Measurements from ENCODE around the gene METTL13.

METTL13 gene

DNA sequence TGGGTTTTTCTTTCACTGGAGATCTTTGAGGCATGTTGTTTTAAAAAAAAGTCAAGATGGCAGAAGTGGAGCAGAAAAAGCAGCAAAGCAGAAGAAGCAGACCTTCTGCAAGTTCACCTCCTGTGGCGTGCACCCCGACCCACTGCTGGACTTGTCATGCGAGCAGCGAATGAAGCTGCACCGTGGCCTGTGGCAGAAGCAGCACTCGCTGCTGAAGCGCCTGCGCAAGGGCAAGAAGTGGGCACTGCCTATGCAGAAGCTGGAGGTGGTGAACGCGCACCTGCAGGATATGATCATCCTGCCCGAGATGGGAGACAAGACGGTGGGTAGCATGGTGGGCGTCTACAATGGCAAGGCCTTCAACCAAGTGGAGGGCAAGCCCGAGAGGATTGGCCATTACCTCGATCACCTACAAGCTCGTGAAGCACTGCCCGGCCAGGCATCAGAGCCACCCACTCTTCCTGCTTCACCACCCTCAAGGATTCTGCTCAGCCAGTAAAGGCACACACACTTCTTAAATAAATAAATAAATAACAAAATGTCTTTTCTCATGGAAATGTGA is 22.1 kb downstream of the METTL13 start:
- DNase-seq: no peak

DNA sequence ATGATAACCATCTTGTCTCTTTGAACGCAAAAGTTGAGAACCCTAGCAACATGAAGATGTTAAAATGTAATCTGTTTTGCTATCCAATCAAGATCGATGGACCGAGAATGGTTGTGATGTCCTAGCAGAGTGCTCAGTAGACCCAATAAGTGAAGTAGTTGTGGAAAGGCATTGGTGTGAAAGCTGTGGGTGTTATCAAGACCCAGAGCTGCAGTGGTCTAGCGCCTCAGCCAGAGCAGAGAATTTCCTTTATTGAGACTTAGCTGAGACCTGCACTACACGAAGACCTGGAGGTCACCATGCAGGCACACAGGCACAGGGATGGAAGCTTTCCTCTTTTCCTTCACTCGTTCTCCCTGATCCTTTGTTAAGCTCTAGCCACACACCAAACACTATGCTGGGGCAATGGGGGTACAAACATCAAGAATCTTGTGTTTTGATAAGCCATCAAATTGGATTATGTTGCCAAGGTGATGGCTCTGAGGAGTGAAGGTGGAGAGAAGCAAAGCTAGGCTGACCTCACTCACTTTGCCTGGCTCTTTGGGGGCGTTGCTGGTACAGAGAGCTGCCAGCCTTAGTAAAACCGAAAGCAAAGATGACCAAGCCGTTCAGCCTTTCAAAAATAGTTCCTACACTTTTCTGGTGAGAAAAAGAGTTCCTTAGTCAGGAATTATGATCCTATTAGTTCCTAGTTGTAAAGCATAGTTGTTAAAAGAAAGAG is 24.1 kb downstream of the METTL13 start:
- DNase-seq: no peak

DNA sequence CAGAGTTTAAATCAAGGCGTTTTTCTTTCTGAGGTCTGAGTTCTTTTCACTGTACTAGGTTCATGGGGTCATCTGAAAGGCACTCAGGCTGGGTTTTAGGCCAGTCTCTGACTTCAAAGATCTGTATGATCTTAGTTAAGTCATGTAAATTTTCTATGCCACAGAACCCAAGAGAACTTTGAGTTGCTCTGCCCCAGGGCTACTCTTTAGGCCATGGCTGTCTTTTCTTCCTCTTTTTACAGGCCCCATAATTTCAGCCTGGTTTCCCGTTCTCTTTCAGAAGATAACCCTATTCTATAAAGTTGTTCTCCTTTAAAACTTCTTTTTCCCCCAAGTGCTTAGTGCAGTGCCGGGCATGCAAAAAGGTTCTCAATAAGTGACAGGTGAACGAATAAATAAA is 26.1 kb downstream of the METTL13 start:
- no peak for DNase-seq

DNA sequence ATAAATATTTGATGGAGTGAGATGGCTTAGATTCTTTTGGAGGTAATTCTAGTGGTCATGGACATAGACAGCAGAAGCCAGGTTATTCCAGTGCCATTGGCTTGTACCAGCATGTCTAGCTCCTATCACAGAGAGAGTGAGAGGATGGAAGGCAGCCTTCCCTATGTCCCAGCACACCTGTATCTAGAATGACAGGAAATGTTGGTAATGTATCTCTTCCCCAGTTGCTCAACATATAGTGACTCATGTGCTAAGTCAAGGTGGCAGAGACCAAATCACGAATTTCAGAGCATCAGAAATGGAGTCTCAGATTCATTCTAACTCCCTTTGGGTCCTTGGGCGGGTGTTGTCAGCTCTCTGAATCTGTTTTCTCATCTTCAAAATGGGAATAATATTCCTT is 28.4 kb downstream of the METTL13 start:
- DNase-seq: no peak

DNA sequence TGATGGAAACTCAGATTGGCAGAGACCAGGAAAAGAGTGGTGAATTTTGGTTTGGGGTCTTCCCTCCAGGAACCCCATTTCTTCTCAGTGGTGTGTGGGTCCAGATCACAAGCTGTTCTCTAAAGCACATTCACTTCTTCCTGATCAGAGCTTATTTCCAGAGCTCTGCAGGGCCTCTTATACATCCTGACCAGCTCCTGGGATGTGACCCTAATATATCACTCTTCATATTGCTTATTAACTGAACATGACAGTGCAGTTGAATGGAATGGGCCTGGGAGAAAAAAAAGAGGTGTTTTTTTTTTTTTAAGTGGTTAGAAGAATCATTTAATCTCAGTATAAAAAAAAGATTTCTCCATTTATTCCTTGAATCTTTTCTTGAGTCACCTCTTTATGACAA is 30.2 kb downstream of the METTL13 start:
- DNase-seq: no peak

DNA sequence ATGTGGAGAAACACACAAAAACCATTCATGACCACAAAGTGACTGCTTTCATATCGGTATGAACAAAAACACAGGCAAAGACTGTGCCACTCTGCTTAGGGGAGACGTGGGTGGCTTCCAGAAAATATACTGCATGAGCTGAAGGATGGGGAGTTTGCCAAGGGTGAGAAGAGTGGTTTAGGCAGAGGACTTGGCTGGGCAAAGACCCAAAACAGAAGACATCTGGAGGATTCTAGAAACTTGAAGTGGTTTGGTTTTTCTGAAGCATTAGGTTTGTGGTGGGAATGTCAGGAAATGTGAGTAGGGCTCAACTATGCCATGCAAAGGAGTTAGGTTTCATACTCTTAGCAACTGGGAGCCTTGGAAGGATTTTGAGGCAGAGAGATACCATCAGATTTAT is 33.2 kb downstream of the METTL13 start:
- DNase-seq: no peak

DNA sequence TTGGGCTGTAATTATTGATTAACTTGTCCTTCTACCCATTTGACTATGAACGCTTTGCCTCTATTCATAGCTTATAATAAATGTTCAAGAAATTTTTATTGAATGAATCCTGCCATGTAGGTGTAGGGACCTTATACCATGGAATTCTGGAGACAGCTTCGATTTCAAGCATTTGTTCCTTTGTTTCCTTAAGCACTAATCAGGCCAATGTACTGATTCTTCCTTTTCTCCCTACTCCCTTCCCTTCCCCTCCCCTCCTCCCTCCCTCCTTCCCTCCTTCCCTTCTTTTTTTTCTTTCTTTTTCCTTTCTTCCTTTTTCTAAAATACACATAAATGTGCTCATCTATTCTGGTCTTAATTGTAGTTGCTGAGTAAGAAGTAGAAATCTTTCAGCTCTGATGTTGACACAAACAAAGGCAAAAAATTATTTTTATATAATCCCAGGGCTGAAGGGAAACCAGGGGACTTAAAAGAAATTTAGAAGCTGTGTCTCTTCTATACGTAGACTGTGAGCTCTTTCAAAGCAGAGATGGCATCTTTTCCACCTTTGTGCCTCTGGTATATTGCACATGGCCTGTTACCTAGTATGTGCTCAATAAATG is 34.9 kb downstream of the METTL13 start:
- DNase-seq: no peak

DNA sequence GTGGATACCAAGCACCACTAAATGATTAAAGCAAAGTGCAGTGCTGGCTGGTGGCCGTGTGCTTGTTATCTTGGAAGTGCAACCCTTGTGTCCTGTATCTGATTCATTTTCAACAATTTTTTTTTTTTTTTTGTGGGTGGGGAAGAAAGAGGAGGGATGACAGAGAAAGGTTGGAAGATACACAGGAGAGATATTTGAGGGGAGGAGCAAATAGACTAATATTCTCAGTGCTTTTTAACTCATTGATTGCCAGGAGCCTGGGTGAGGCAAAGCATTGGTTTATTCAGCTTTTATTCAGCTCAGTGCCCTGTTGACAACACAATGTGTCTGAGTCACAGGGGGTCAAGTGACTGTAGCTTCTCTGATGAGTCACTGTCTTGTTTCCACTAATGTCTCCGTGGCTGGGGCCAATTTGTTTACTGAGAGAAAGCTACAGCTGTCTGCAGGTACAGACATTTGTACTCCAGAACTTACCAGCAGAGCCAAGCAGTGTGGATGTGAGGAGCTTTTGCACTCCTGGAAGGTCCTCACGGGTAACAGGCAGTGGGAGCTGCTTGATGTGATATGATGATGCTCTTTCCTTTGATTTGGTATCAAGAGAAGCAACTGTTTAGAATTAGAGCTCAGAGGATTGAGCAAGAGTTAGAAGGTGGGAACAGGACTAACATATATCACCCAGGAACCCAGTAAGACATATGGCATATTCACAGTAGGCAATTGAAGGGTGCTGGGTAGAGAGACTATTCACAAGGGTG is 36.2 kb downstream of the METTL13 start:
- DNase-seq: no peak

DNA sequence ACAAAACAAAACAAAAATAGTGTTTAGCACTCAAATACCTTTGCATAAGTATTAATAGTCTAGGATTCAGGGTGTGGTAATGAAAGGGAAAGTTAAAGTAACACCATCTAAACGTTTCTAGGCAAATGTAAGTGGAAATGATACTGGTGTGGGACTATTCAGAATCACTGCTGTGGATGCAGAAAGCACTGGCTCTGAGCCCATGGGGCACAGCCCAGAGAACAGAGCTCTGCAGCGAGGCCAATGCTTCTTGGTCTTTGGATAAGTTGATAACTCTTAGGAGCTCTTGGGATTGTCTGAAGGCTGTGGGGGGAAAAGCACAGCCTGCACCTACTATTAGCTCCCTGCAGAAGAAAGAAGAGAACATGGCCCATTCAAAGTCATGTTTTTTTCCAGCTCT is 38.5 kb downstream of the METTL13 start:
- no peak for DNase-seq

DNA sequence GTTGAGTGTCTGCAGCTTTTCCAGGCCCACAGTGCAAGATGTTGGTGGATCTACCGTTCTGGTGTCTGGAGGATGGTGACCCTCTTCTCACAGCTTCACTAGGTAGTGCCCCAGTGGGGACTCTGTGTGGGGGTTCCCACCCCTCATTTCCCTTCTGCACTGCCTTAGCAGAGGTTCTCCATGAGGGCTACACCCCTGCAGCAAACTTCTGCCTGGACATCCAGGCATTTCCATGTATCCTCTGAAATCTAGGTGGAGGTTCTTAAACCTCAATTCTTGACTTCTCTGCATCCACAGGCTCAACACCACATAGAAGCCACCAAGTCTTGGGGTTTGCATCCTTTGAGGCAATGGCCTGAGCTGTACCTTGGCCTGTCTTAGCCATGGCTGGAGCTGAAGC is 45.5 kb downstream of the METTL13 start:
- no peak for DNase-seq

DNA sequence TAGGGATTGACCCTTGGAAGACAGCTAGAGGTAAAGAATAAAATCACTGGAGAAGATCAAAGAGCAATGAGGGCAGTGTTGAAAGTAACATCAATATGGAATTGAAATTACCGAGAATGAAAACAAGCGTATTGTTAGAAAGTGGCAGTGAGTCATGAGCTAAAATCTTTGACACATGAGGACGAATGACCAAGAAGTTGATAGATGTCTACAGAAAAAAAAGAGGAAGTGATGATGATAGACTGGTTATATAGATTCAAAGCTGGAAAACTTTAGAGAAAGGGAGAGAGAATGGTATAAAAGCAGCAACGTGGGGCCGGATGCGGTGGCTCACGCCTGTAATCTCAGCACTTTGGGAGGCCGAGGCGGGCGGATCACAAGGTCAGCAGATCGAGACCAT is 47.3 kb downstream of the METTL13 start:
- no peak for DNase-seq

DNA sequence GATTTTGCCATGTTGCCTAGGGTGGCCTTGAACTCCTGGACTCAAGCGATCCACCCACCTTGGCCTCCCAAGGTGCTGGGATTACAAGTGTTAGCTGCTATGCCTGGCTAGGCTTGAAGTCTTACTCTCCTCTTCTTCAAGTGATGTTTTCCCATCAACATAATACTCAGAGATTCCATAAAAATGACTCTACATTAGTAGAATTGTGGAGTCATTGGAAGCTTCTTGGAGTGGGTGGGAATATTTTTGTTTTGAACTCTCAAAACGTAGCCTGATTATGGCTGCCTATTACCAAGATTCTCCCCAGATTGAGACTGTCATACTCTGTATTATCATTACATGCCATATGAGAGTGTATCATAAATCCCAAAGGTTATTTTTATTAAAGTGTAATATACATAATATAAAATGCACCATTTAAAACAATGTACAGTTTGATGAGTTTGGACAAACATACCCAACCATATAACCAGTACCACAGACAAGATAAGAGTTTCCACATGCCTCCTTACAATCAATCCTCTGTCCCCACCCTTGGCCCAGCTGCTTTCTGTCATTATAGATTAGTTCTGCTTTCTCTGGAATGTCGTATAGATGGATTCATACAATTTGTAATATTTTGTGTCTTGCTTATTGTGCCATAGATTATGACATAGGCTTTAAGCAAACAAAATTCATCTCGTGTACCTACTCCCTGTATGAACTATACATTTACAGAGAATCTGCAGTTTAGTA is 51.8 kb downstream of the METTL13 start:
- DNase-seq: no peak

DNA sequence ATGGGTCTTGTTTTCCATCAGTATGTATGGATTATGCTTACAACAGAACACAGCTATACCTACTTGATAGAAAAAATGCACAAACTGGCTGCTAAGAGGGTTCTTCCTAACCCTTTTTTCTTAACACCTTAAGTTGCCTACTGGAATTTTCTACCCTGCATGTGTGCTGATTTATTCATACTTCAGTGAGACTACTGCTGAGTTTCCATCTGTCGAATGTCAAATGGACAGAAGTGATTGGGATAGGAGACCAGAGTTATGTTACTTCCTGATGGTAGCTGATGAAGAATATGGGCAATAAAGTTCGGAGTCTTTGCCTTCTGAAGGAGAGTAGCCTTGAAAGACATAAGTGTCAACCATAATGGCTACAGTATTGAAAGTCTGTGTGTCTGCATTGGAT is 53.4 kb downstream of the METTL13 start:
- DNase-seq: no peak

DNA sequence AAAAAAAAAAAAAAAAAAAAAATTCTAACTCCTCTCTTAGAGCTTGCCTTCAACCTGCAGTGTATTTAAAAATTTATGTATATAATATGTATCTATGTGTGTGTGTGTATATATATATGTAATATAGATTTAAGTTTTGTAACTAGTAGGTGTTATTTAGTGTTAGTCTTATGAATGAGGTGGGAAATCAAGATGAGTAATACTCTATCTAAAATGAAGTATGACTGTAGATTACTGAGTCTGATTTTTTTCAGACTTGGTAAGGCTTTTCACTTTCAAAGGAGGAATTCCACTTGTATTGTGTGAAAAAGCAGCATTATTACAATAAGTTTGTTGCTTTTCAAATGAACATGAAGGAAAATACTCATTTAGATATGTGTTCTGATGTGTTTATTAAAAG is 54.4 kb downstream of the METTL13 start:
- no peak for DNase-seq

DNA sequence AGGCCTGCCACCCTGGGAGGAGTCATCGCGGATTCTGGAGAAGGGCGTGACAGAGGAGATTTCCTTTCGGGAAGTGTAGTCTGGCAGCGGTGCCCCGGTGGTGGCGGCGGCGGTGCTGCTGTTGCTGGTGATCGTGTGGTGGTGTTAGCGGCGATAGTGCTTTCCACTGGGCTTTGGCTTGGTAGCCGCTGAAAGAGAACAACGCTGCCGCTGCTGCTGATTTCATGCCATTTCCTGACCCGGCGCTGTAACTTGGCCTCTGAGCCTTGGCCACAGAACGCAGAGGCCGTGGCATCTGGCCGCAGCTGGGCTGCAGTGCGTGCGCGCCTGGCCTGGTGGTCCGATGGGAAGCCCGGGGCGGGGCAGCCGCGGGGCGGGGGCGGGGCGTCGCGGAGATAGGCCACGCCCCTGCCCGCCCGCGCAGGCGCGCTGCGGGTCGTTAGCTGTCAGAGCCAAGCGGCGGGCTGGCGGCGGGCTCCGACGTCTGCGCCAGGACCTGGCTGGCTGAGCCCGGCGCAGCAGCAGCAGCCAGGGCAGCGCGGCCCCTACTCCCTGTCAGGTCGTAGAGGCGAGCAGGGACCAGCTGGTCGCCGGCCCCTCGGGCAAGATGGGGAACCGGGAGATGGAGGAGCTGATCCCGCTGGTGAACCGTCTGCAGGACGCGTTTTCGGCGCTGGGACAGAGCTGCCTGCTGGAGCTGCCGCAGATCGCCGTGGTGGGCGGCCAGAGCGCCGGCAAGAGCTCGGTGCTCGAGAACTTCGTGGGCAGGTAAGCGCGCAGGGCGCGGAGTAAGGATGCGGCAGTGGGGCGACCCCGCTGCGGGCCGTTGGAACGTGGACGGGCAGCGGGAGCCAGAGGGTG is 59.8 kb downstream of the METTL13 start, which contains the start of gene DNM3:
Gene DNM3 (plus strand): TSS at position 449 of the 861 bp plus-strand sequence. CDS start 159 bp downstream, at position 608.
- no peak for DNase-seq

DNA sequence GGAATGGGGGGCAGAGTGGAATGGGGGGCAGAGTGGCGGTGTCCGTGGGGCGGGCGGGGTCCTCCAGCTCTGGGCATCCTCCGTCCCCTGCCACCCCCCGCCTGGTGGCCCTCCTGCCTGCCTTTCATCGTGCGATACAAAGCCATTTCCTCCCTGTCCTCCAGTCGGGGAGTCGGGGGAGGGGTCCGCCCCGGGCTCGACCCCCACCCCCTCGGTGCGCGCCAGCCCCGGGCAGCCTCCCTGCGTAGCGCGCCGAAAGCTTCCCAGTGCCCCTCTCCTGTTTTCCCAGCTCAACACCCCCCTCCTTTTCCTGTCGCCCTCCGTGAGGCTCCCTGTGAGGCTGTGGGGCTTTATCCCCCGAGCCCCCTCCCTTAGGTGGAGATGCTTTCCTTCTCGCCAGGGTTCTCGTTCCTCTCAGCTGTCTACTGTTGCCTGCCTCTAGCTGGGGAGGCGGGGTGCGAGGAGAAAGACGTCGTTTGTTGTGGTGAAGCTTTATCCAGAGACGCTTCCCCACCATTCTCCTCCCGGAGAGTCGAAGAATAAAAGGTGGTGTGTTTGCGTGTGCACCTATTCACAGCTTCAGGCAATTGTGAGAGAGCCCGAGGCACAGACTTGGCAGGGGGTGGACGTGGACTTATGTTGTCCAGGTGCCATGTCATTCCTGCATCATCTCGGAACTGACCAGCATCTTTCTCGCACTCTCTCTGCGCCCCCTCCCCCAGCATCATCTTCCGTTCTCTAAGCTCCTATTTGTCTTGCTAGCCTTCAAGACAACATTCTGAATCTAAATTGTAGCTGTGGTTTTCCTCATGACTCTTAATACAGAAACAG is 60.7 kb downstream of the METTL13 start:
- no peak for DNase-seq

DNA sequence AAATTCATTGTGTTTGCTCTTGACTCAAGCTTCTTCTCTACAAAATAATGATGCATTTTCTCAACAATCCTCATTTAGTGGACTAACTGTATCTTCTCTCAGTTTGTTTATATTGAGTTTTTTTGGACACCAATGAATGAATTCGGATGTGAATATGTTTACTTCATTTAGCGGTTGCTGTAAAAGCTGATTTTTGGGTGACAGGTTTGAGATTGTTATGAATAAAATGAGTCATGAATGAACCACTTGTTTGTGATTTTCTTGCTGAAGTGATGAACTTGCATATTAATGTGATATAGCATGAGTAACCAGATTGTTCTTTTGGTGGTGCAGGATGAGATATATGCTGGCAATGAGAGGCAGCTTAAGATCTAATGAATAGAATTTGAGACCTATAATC is 62.9 kb downstream of the METTL13 start:
- no peak for DNase-seq

DNA sequence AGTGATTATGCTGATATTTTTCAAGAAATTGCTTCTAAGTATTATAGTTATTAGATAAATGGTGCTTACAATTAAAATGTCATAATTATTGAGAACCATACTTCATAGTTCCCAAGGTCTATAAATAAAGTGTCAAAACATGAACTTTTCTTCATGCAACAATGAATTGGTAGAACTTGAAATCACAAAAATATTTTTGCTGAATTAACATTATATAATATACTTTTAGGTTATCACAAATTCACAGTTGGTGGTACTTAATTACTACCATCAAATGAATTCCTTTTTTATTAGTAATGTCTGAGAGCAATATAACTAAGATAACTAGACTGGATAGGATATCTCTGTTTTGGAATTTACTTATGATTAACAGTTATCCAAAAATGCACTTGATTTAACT is 64.5 kb downstream of the METTL13 start:
- DNase-seq: no peak
